GM12874 (cell line): Measurements from ENCODE around the gene HEXIM1.

Experiments
- CTCF ChIP-seq: IDR thresholded peaks from 2 replicates; pipeline ENCODE4 v1.5.1; 2011; ENCODE audit warnings: low read depth, mild to moderate bottlenecking, control low read depth, low read length, moderate library complexity; ENCODE audit not compliant: insufficient read depth

HEXIM1 gene

GRCh38 chr17:45110676-45111611 lies 37.3 kb upstream of the HEXIM1 start:
- no peak for TF ChIP-seq CTCF

GRCh38 chr17:45111850-45112249 lies 36.4 kb upstream of the HEXIM1 start:
- no peak for TF ChIP-seq CTCF

- TF ChIP-seq CTCF = no peak
Measured at GRCh38 chr17:45112559-45113423, 35.5 kb upstream of the HEXIM1 start.

GRCh38 chr17:45113424-45113754 lies 34.9 kb upstream of the HEXIM1 start:
- no peak for TF ChIP-seq CTCF

GRCh38 chr17:45114117-45114932 lies 34.0 kb upstream of the HEXIM1 start:
- no peak for TF ChIP-seq CTCF

- TF ChIP-seq CTCF = no peak
Measured at GRCh38 chr17:45115015-45115625, 33.2 kb upstream of the HEXIM1 start.
